Hypothalamus (tissue), 51 donors: Measurements from ENCODE around the gene TEDC1.
A peak's percentile ranks its signal among the peaks of the same experiment; 100 is the strongest.

Experiments
- DNase-seq, 51 donors: peaks; one replicate each; lab custom pipeline; 2025; lab: John Stamatoyannopoulos, UW

Gene TEDC1, protein sequence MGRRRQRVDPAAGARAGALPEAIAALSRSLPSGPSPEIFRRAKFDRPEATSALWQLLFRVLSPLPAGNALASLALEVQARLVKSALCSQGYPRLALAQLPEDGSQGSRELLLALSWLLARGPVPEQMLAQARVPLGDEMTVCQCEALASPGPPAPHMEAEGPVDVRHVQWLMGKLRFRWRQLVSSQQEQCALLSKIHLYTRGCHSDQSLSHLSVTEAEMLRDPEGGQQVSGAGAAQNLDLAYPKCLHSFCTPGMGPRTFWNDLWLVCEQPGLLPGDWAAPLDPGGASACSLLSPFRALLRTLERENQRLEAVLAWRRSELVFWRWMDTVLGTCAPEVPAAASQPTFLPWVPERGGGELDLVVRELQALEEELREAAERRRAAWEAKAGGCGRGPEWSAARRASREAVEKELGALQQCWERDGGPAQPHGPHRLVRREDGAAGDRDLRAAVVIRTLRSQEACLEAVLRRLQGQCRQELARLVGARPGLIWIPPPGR

DNA sequence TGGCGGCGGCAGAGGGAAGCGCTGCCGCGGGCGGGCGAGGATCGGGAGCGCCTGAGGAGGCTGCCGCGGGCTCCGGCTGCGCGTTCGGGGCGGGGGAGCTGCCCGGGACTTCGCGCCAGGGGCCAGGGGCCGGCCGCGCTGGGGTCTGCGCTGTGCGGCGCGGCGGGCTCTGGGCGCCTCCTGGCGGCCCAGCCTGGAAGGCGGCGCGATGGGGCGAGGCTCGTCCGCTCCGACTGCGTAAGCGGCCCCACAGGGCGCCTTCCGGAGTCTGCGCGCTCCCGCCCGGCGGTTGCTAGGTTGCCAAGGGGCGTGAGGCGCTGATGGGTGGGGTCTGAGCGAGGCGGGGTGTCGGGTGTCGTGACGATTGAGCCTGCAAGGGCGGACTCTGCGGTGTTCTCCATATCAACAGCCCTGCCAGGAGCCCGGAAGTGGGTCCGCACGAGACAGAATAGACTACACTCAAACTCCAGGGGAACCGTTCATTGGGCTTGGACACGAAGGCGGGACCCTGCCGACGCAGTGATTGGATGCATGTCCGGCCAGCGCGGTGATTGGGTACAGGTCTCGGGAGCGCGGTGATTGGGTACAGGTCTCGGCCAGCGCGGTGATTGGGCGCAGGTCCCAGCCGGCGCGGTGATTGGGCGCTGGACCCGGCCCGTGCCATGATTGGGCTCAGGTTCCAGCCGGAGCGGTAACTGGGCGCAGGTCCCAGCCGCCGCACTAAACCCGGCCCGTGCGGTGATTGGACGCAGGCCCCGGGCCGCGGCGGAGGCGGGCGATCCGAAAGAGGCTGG lies at the start of gene TEDC1:
Gene TEDC1 (plus strand): TSS at position 675 of the 794 bp plus-strand sequence. CDS start 130 bp downstream, outside the sequence.
- DNase-seq: peak; percentile 87 to 100 (median 99)

DNA sequence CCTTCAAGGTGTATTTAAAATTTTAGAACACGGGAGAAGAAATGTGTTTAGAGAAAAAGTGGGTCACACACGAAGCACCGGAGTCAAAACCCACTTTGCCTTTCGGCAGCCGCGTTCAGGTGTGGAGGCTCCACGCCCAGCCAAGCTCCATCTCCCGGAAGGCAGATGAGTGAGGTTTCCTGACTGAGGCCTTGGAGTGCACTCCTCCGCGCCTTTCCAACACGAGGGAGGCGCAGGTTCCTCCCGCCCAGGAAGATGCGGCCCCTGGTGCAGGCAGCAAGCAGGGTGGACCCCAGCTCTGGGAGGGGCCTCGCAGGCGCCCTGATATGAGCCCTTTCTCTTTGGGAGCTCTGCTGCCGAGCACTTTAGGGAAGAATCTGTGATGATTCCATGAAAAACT lies 48.9 kb upstream of the TEDC1 start:
- no peak for DNase-seq

GRCh38 chr14:105442834-105443233 lies 48.2 kb upstream of the TEDC1 start:
- DNase-seq: no peak

DNA sequence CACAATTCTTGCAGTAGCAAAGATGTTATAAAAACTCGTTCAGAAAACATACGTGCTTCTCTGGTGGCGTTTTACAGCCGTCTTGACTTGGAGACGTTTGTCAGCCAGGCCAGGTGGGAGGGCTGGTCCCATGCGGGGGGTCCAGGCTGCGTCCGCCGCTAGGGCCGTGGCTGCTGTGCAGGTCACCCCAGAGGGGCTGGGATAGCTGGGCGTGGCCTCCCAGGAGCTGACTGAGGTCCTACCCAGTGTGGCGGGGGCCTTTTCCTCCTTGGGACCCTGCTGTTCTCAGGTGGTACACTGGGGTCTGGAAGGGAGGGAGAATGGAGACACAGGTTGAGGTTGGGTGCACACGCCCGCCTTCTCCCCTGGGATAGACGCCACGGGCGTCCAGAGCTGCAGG lies 46.2 kb upstream of the TEDC1 start:
- DNase-seq: no peak

- DNase-seq: no peak
Measured at GRCh38 chr14:105445290-105445689, 45.8 kb upstream of the TEDC1 start.

DNA sequence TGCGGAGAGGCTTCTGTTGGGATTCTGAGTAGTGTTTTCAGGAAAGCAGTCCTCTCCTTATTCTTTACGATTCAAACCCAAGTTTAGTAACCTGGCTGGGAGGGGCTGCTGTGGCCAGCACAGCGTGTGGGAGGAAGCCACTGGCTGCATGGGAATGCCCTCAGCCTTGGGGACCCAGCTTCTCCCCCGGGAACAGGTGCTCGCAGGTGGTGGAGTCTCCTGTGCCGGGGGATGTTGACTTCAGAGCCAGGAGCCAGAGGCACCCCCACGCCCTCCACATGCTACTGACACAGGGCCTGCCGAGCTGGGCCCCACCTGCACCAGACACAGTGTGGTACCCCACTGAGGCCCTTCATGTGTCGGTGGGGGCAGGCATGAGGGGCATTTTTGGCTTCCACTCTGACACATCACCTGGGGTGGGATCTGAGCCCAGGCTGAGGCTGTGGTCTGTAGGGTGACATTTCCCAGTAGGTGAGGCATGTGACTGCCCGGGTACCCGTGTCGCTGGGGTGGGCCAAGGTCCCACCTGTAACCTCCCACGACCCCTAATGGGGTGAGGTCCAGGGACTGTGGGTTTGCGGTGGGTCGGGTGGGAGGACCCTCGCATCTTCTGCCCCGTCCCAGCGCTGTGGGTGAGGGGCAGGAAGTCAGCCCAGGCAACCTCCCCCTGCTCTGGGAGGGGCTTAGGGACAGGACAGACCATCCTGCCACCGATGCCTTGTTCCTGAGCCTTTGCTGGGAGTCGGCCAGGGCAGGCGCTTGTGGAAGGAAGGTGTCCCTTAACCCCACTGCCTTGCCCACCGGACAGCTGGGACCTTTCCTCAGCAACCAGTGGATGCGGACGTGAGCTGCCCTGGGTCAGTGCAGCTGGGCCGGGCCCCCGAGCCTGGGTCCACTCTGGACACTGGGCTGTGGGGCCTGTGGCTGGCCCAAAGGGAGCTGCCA lies 44.9 kb upstream of the TEDC1 start:
- no peak for DNase-seq

GRCh38 chr14:105446971-105447370 lies 44.1 kb upstream of the TEDC1 start:
- no peak for DNase-seq

GRCh38 chr14:105447651-105448640 lies 43.1 kb upstream of the TEDC1 start:
- no peak for DNase-seq

DNA sequence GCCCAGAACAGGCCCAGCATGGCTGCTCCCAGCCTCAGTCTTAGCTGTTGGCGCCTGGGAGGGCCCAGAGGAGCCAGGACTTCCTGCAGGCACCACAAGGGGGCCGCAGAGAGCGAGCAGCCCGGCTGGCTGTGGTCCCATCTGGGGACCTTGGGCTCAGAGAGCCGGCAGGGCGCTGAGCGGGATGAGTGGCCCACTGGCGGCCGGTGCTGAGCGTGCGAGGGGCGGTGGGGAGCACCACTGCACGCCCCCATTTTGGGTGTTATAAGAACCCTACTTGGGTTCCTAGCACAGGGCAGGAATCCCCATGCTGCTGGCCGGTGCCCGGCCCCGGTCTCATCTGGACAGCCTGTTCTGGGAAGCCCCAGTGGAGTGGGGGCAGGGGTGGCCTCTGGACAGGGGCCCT lies 42.3 kb upstream of the TEDC1 start:
- DNase-seq: peak in 46 of 51 donors; percentile 16 to 83 (median 56)

- DNase-seq: no peak
Measured at GRCh38 chr14:105449276-105450122, 41.5 kb upstream of the TEDC1 start.

GRCh38 chr14:105450123-105450505 lies 40.9 kb upstream of the TEDC1 start:
- no peak for DNase-seq

GRCh38 chr14:105450864-105451720 lies 40.0 kb upstream of the TEDC1 start:
- no peak for DNase-seq

- no peak for DNase-seq
Measured at GRCh38 chr14:105452963-105453362, 38.1 kb upstream of the TEDC1 start.

GRCh38 chr14:105453847-105454246 lies 37.2 kb upstream of the TEDC1 start:
- DNase-seq: no peak

DNA sequence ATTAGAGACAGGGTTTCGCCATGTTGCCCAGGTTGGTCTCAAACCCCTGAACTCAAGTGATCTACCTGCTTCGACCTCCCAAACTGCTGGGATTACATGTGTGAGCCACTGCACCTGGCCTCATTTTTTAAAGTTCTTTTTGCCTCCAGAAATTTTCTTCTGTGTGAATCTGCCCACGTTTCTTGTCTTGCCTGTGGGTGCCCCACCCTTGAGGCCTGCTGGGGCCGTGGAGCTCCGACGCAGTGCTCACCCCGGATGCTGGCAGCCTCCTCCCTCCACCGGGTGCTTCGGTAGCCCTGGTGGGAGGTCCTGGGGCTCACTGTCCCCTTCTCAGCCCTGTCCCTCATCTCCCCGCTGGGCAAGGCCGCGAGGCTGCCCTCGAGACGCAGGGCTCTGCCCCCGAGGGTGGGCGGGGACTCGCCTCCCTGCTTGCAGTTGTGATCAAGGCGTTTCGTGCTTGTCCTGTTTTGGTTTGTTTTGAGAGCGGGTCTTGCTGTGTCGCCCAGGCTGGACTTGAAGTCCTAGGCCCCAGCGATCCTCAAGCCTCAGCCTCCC lies 35.9 kb upstream of the TEDC1 start:
- no peak for DNase-seq

- DNase-seq: no peak
Measured at GRCh38 chr14:105455766-105456660, 35.0 kb upstream of the TEDC1 start.
